ENCODE measurements around the gene ERLIN1.

DNA sequence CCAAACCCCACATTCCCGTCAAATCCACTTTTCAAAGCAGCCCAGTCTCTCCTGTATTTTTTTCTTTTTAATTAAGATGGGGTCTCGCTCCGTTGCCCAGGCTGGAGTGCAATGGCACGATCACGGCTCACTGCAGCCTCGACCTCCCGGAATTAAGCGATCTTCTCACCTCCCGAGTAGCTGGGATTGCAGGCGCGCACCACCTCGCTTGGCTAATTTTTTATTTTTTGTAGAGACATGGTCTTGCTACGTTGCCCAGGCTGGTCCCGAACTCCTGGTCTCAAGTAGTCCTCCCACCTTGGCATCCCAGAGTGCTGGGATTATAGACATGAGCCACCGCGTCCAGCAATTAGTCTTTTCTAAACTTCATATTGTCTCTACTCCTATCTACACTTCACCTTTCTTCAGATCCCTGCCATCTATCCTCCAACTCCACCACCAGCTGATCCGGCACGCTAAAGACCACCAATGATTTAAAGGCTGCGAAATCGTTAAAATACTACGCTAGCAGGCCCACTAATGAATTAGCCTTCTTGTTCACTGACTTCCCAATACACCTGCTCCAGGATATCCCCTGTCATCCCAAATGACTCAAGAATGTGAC is 44.1 kb upstream of the ERLIN1 start:
- TF ChIP-seq, protein P1, sequence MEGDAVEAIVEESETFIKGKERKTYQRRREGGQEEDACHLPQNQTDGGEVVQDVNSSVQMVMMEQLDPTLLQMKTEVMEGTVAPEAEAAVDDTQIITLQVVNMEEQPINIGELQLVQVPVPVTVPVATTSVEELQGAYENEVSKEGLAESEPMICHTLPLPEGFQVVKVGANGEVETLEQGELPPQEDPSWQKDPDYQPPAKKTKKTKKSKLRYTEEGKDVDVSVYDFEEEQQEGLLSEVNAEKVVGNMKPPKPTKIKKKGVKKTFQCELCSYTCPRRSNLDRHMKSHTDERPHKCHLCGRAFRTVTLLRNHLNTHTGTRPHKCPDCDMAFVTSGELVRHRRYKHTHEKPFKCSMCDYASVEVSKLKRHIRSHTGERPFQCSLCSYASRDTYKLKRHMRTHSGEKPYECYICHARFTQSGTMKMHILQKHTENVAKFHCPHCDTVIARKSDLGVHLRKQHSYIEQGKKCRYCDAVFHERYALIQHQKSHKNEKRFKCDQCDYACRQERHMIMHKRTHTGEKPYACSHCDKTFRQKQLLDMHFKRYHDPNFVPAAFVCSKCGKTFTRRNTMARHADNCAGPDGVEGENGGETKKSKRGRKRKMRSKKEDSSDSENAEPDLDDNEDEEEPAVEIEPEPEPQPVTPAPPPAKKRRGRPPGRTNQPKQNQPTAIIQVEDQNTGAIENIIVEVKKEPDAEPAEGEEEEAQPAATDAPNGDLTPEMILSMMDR (conservative IDR thresholded peaks at IDR 0.05; ENCODE audit: low read depth, low read length), result no peak
- no peak for TF ChIP-seq EZH2 (IDR thresholded peaks at IDR 0.05; ENCODE audit: borderline replicate concordance, low read depth, low read length, poor library complexity, severe bottlenecking)
